A673 (cell line): ENCODE measurements around the gene FBXL22. TPM values are rescaled to one million over a fixed set of nuclear protein-coding genes. Genes with fewer than 3 reads are reported as not detected.

Experiments used
- BruUV-seq: library from RNA; stranded (reverse); fragments of 400-500 nt; replicated peaks from 2 replicates; lab custom pipeline; 2021; lab: Mats Ljungman, UMichigan
- CTCF ChIA-PET: fragments of 300-600 bp; sonication (Branson Sonifier 250); formaldehyde crosslinking; loops from one replicate; lab custom pipeline; 2022; ENCODE audit warnings: antibody characterized with exemption; lab: Charles Lee
- POLR2A ChIA-PET: fragments of 300-600 bp; sonication (Branson Sonifier 250); formaldehyde crosslinking; loops from one replicate; lab custom pipeline; 2022; ENCODE audit warnings: antibody characterized with exemption; ENCODE audit not compliant: low non-redundant PET; lab: Charles Lee
- DNase-seq: peaks from one replicate; pipeline ENCODE4 v3.0.0-alpha.2; 2015; ENCODE audit warnings: low spot score
- H3K27ac ChIP-seq: fragments of 200-600 bp; sonication (generic); 2 replicates; pipeline ENCODE4 v1.5.1; 2016; ENCODE audit warnings: mixed run types, low read depth, mild to moderate bottlenecking, mixed read lengths, antibody characterized with exemption, low read length; ENCODE audit not compliant: poor library complexity, severe bottlenecking
- H3K27me3 ChIP-seq: fragments of 200-600 bp; sonication (generic); replicated peaks from 2 replicates; pipeline ENCODE4 v1.6.1; 2017; ENCODE audit warnings: mixed run types, low read depth, mild to moderate bottlenecking, mixed read lengths, antibody characterized with exemption, low read length; ENCODE audit not compliant: insufficient read depth, poor library complexity
- H3K36me3 ChIP-seq: fragments of 200-600 bp; sonication (generic); 2 replicates; pipeline ENCODE4 v1.6.1; 2016; ENCODE audit warnings: mixed run types, mild to moderate bottlenecking, mixed read lengths, antibody characterized with exemption, low read length; ENCODE audit not compliant: insufficient read depth, poor library complexity, severe bottlenecking
- H3K4me1 ChIP-seq: fragments of 200-600 bp; sonication (generic); 2 replicates; pipeline ENCODE4 v1.6.1; 2017; ENCODE audit warnings: mixed run types, mild to moderate bottlenecking, mixed read lengths, antibody characterized with exemption, low read length; ENCODE audit not compliant: insufficient read depth, poor library complexity, severe bottlenecking
- H3K4me3 ChIP-seq: fragments of 200-600 bp; sonication (generic); 2 replicates; pipeline ENCODE4 v1.5.1; 2016; ENCODE audit warnings: low read depth, mixed run types, mild to moderate bottlenecking, mixed read lengths, low read length; ENCODE audit not compliant: poor library complexity, severe bottlenecking
- H3K9me3 ChIP-seq: fragments of 200-600 bp; sonication (generic); 2 replicates; pipeline ENCODE4 v1.6.1; 2016; ENCODE audit warnings: mixed run types, low read depth, mild to moderate bottlenecking, mixed read lengths, antibody characterized with exemption, low read length; ENCODE audit not compliant: poor library complexity, severe bottlenecking
- EZH2 ChIP-seq: fragments of 200-600 bp; sonication (generic); IDR thresholded peaks from 2 replicates; pipeline ENCODE4 v1.6.1; 2017; ENCODE audit warnings: borderline replicate concordance, low read depth, mild to moderate bottlenecking, mixed read lengths, antibody characterized with exemption, low read length; ENCODE audit not compliant: poor library complexity, severe bottlenecking
- intact Hi-C: fragments of 100-400 bp; cut with micrococcal nuclease; formaldehyde crosslinking; loops from one replicate; pipeline ENCODE4 v1.10.0; 2022; ENCODE audit not compliant: unreplicated experiment
- total RNA-seq: library from RNA; stranded (reverse); gene quantifications from 2 replicates; pipeline ENCODE4 v1.2.3, GENCODE V29; 2021
- TF ChIP-seq, protein P1 (sequence below): fragments of 300-800, 200-600 bp; sonication (generic); conservative IDR thresholded peaks from 2 replicates; pipeline ENCODE4 v1.5.1; 2017; ENCODE audit warnings: low read depth, mild to moderate bottlenecking, antibody characterized with exemption, low read length, moderate library complexity, mixed read lengths

Gene FBXL22
- total RNA-seq, 1 experiment from 2014 or later, result 0.52 TPM

DNA sequence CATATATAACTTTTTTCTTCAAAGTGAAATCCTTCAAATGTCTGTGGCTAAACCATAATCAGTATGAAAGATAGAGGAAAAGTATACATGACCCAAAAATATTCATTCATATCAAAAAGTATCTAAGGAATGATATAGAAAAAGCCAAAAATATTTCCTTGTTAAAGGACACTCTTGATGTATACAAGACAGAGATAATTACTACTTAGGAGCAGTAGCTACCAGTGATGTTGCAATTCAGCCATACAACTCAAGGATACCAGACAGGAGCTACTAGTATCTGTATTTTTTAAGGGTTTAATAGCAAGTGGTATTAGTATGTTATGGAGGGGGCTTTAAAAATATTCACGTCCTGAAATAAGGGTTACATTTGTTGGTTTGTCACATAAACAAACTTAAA lies 37.0 kb downstream of the FBXL22 start:
- ChIA-PET CTCF (no interaction called here), POLR2A (no interaction called here)
- Histone ChIP-seq H3K36me3 (peaks cover 37% of the 10 kb centered on the region), H3K4me3 (no peak overlapping the region), H3K27me3 (no peaks in the 10 kb centered on the region), H3K27ac (no peak overlapping the region), H3K4me1 (no peaks in the 10 kb centered on the region), H3K9me3 (no peaks in the 10 kb centered on the region)
- intact Hi-C loops, result no loop called here
- DNase-seq, result no peak
- TF ChIP-seq, protein P1, sequence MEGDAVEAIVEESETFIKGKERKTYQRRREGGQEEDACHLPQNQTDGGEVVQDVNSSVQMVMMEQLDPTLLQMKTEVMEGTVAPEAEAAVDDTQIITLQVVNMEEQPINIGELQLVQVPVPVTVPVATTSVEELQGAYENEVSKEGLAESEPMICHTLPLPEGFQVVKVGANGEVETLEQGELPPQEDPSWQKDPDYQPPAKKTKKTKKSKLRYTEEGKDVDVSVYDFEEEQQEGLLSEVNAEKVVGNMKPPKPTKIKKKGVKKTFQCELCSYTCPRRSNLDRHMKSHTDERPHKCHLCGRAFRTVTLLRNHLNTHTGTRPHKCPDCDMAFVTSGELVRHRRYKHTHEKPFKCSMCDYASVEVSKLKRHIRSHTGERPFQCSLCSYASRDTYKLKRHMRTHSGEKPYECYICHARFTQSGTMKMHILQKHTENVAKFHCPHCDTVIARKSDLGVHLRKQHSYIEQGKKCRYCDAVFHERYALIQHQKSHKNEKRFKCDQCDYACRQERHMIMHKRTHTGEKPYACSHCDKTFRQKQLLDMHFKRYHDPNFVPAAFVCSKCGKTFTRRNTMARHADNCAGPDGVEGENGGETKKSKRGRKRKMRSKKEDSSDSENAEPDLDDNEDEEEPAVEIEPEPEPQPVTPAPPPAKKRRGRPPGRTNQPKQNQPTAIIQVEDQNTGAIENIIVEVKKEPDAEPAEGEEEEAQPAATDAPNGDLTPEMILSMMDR, result no peak
- no peak for TF ChIP-seq EZH2
- BruUV-seq, result no TSS peak

DNA sequence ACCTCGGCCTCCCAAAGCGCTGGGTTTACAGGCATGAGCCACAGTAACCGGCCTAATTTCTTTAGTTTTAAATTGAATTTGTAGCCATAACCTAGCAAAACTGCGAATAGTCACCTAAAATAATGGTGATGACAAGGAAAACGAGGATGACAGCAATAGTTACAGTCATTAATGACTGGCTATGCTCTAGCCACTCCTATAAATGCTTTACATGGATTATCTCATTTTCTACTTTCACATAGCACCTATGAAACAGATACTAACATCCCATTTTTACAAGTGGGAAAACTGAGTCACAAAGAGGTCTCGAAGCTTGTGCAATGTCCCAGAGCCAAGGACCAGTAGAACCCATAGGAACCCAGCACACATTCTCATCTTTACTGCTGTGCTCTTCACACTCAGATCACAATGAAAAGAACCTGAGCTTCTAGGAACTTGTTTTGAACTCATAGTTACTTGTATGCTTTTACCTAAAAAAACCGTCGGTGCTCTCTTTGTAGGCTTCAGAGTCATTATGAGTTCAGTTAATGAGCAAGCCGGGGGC lies 39.4 kb downstream of the FBXL22 start:
- H3K4me1 ChIP-seq, result no peaks in the 10 kb centered on the region
- no peak overlapping the region for H3K27ac ChIP-seq
- TF ChIP-seq, protein P1, result no peak
- no peak for TF ChIP-seq EZH2
- intact Hi-C loops, result no loop called here
- POLR2A ChIA-PET, result no interaction called here
- no peak overlapping the region for H3K4me3 ChIP-seq
- no peak for DNase-seq
- CTCF ChIA-PET, result no interaction called here
- H3K36me3 ChIP-seq, result peaks cover 50% of the 10 kb centered on the region
- BruUV-seq, result no TSS peak
- no peaks in the 10 kb centered on the region for H3K9me3 ChIP-seq
- no peaks in the 10 kb centered on the region for H3K27me3 ChIP-seq

DNA sequence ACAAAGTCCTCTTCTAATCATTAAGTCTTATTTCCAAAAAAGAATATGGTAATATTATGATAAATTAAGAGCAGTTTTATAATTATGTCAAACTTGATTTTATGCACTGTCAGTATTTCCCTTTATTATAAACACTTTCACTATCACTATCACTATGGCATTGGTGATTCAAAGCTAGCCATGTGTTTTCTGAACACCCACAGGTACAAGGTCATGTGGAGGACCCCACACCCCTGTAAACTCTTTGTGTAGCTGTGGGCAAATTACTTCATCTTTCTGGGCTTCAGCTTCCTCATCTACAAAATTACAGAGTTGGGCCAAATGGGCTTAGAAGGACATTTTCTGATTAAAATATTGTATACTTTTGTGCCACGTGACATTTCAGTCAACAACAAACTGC lies 41.7 kb downstream of the FBXL22 start:
- TF ChIP-seq, protein P1, result no peak
- no peak for TF ChIP-seq EZH2
- Histone ChIP-seq H3K9me3 (no peaks in the 10 kb centered on the region), H3K36me3 (peaks cover 34% of the 10 kb centered on the region), H3K4me3 (no peak overlapping the region), H3K27me3 (no peaks in the 10 kb centered on the region), H3K4me1 (no peaks in the 10 kb centered on the region), H3K27ac (no peak overlapping the region)
- intact Hi-C loops, result no loop called here
- ChIA-PET CTCF (no interaction called here), POLR2A (no interaction called here)
- no peak for DNase-seq
- no TSS peak for BruUV-seq
